Measurements from ENCODE around the gene KCNK7.

DNA sequence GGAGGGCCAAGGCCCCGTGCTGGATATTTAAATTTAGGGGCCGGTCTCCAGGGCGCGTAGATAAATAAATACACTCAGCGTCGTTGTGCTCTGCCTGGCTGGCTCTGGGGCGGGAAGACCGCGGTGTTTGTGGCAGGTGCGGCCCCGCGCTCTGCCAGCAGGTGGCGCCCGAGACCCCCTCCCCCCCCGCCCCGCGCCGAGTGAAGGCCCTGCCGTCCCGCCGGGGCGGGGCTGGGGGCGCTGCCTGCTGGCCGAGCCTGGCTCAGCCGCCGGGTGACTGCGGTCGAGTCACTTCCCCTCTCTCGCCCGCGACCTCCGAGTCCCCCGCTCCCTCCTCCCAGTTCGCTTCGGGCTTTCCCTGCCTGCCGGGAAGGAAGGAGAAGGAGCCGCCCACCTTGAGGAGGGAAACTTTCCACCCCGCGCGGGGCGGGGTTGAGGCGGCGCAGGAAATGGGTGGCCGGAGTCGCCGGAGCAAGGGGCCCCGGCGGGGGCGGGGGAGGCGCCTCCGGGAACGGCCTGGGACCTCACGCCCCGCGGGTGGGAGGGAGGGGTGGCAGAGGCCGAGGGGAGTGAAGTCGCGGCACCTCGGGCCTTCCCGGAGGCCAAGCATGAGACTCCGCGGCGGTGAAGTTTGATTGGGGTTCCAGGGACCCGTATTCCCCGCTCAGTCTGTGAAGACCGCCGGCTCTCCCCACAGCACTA is 21.3 kb downstream of the KCNK7 start:
- TF ChIP-seq, protein P1, sequence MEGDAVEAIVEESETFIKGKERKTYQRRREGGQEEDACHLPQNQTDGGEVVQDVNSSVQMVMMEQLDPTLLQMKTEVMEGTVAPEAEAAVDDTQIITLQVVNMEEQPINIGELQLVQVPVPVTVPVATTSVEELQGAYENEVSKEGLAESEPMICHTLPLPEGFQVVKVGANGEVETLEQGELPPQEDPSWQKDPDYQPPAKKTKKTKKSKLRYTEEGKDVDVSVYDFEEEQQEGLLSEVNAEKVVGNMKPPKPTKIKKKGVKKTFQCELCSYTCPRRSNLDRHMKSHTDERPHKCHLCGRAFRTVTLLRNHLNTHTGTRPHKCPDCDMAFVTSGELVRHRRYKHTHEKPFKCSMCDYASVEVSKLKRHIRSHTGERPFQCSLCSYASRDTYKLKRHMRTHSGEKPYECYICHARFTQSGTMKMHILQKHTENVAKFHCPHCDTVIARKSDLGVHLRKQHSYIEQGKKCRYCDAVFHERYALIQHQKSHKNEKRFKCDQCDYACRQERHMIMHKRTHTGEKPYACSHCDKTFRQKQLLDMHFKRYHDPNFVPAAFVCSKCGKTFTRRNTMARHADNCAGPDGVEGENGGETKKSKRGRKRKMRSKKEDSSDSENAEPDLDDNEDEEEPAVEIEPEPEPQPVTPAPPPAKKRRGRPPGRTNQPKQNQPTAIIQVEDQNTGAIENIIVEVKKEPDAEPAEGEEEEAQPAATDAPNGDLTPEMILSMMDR (conservative IDR thresholded peaks at IDR 0.05 in 1 of 2, IDR thresholded peaks at IDR 0.05 in 1 of 2; ENCODE audit: extremely low read depth in 1 of 2, insufficient read depth in 1 of 2, low read depth in 1 of 2, low read length in 2 of 2) = peak; percentile 49 to 68
- TF ChIP-seq EZH2 (IDR thresholded peaks at IDR 0.05; ENCODE audit: borderline replicate concordance, low read length) = no peak

Data from mammary epithelial cell (primary cell).